Measurements from ENCODE around the gene BCOR. TPM values are rescaled to one million over a fixed set of nuclear protein-coding genes. Genes with fewer than 3 reads are reported as not detected.

Gene BCOR
- total and polyA plus RNA-seq, 2 of the 13 experiments (the other 11 are each of a cell fraction or from before 2014, with no cell fraction given) = 14.3 to 15.2 TPM

DNA sequence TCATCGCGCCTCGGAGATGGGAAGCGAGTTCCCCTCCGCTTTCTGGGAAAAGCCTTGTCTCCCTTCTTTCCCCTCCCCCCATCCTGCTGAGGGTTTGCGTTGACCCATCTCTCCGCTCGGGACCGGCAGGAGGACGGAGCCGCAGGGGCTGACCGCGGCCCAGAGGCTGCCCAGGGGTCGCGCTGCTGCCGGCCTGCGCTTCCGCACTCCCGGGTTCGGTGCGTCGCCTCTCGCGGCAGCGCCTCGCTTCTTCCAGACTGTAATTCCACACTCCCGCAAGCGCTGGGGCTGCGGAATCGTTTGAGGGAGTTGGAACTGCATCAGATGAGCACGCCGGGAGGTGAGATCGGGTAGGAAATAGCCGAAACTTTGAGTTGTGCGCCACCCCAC, 88.3 kb downstream of the BCOR start:
- POLR2A ChIA-PET = no interaction called here
- H4K20me1 ChIP-seq (ENCODE audit: insufficient read depth, low read length) = no peaks in the 10 kb centered on the region
- WGBS (ENCODE audit: low lambda C conversion rate) = 97% methylated on average over 35 of the region's 35 CpGs
- H2AFZ ChIP-seq (ENCODE audit: low read length) = no peak overlapping the region
- H3K27me3 ChIP-seq (ENCODE audit: control insufficient read depth in 1 of 2, insufficient read depth in 2 of 2, low read length in 2 of 2) = no peaks in the 10 kb centered on the region
- ATAC-seq = no peak
- in situ Hi-C loops (cut with HindIII; ENCODE audit: extremely low pct_ligation_motif_present, low pct_unique_long_range_greater_than_20kb) (no loop called here), intact Hi-C loops (cut with micrococcal nuclease; ENCODE audit: unreplicated experiment) (no loop called here)
- CTCF ChIA-PET (ENCODE audit: low intra/inter-chr PET ratio, low total read pairs) = no interaction called here
- no peaks in the 10 kb centered on the region for H3K79me2 ChIP-seq (ENCODE audit: insufficient read depth, low read length)
- no peaks in the 10 kb centered on the region for H3K9me3 ChIP-seq (ENCODE audit: low read length)
- H3K4me2 ChIP-seq (ENCODE audit: low read depth, low read length) = no peak overlapping the region
- H3K4me1 ChIP-seq (ENCODE audit: insufficient read depth, low read length) = peaks cover 23% of the 10 kb centered on the region
- H3K9ac ChIP-seq (ENCODE audit: insufficient read depth, low read depth, low read length) = no peak overlapping the region
- no peak overlapping the region for H3K4me3 ChIP-seq (replicated peaks in 1 of 3; ENCODE audit: insufficient read depth in 1 of 3, low read depth in 2 of 3, low read length in 3 of 3)
- no TSS peak for BruUV-seq (replicated peaks)
- no peak for FAIRE-seq
- no peak for DNase-seq (ENCODE audit: low spot score)
- H3K36me3 ChIP-seq (replicated peaks in 1 of 2; ENCODE audit: control insufficient read depth in 1 of 2, insufficient read depth in 2 of 2, low read length in 2 of 2) = no peaks in the 10 kb centered on the region
- TF ChIP-seq SP140L (CRISPR knock-in tag; IDR thresholded peaks at IDR 0.05; ENCODE audit: borderline replicate concordance) (no peak), ZNF121 (CRISPR knock-in tag; IDR thresholded peaks at IDR 0.05) (no peak), ZBTB38 (CRISPR knock-in tag; IDR thresholded peaks at IDR 0.05) (0 out of 2 replicates have a peak, but pooled peaks have one; percentile 18), ZNF350 (CRISPR knock-in tag; IDR thresholded peaks at IDR 0.05; ENCODE audit: borderline replicate concordance, low read depth) (no peak), ZNF605 (CRISPR knock-in tag; IDR thresholded peaks at IDR 0.05) (no peak), ZNF12 (CRISPR knock-in tag; IDR thresholded peaks at IDR 0.05) (no peak)
- no peak overlapping the region for H3K27ac ChIP-seq (ENCODE audit: extremely low read length, insufficient read depth, low read length)

DNA sequence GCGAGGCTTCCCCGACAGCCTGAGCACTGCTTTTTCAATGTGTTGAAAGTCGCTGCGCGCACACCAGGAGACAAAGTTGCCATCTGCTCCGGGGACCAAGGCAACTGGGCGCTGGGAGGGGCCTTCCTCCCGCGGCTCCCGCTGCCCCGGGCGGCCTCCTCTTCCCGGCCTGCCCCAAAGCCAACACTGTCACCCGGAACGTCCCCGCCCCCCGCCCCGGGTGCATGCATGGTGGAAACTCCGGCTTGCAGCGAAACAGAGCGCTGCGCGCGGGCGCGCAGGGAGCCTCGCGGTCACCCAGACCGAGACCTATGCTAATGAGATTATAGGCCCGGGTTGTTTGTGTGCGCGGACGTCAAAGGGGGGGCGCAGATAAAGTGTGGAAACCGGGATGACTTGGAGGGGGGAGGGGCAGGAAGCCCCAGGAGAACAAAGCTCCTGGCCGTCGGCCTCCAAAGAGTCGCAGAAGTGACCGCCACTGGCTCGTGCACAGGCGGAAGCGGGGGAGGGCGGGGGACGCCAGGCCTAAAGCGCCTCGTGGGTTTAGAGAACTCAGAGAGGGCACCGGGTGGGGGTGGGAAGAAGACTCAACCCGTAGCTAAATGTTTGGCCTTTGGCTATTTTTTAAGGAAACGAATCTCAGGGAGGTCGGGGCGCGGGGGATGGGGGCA, 88.8 kb downstream of the BCOR start:
- no peak overlapping the region for H3K9ac ChIP-seq (ENCODE audit: insufficient read depth, low read depth, low read length)
- H3K4me2 ChIP-seq (ENCODE audit: low read depth, low read length) = no peak overlapping the region
- FAIRE-seq (no peak), ATAC-seq (no peak), DNase-seq (ENCODE audit: low spot score) (no peak)
- ChIA-PET POLR2A (no interaction called here), CTCF (ENCODE audit: low intra/inter-chr PET ratio, low total read pairs) (no interaction called here)
- peaks cover 29% of the 10 kb centered on the region for H3K4me1 ChIP-seq (ENCODE audit: insufficient read depth, low read length)
- no peak overlapping the region for H2AFZ ChIP-seq (ENCODE audit: low read length)
- H3K4me3 ChIP-seq (replicated peaks in 1 of 3; ENCODE audit: insufficient read depth in 1 of 3, low read depth in 2 of 3, low read length in 3 of 3) = no peak overlapping the region
- in situ Hi-C loops (cut with HindIII; ENCODE audit: extremely low pct_ligation_motif_present, low pct_unique_long_range_greater_than_20kb) (no loop called here), intact Hi-C loops (cut with micrococcal nuclease; ENCODE audit: unreplicated experiment) (no loop called here)
- H3K79me2 ChIP-seq (ENCODE audit: insufficient read depth, low read length) = no peaks in the 10 kb centered on the region
- no peaks in the 10 kb centered on the region for H3K9me3 ChIP-seq (ENCODE audit: low read length)
- no TSS peak for BruUV-seq (replicated peaks)
- no peak overlapping the region for H3K27ac ChIP-seq (ENCODE audit: extremely low read length, insufficient read depth, low read length)
- 93% methylated on average over 24 of the region's 52 CpGs for WGBS (ENCODE audit: low lambda C conversion rate)
- no peaks in the 10 kb centered on the region for H3K27me3 ChIP-seq (ENCODE audit: control insufficient read depth in 1 of 2, insufficient read depth in 2 of 2, low read length in 2 of 2)
- no peaks in the 10 kb centered on the region for H3K36me3 ChIP-seq (replicated peaks in 1 of 2; ENCODE audit: control insufficient read depth in 1 of 2, insufficient read depth in 2 of 2, low read length in 2 of 2)
- no peaks in the 10 kb centered on the region for H4K20me1 ChIP-seq (ENCODE audit: insufficient read depth, low read length)
- TF ChIP-seq ZNF326 (CRISPR knock-in tag; IDR thresholded peaks at IDR 0.05; ENCODE audit: borderline replicate concordance) (no peak), FOSL1 (CRISPR knock-in tag; IDR thresholded peaks at IDR 0.05; ENCODE audit: borderline replicate concordance) (no peak), ZNF317 (CRISPR knock-in tag; IDR thresholded peaks at IDR 0.05) (no peak), ZNF124 (CRISPR knock-in tag; IDR thresholded peaks at IDR 0.05) (no peak), CC2D1A (CRISPR knock-in tag; IDR thresholded peaks at IDR 0.05) (no peak), BRD4 (CRISPR knock-in tag; IDR thresholded peaks at IDR 0.05) (no peak), NCOA5 (CRISPR knock-in tag; IDR thresholded peaks at IDR 0.05) (no peak), ADNP (CRISPR knock-in tag; IDR thresholded peaks at IDR 0.05) (no peak), ZNF816 (CRISPR knock-in tag; IDR thresholded peaks at IDR 0.05; ENCODE audit: borderline replicate concordance) (no peak), FOXC1 (CRISPR knock-in tag; IDR thresholded peaks at IDR 0.05; ENCODE audit: borderline replicate concordance) (no peak), ZFY (CRISPR knock-in tag; IDR thresholded peaks at IDR 0.05) (no peak), NFIC (IDR thresholded peaks at IDR 0.05; ENCODE audit: low read length) (no peak), ZNF546 (CRISPR knock-in tag; conservative IDR thresholded peaks at IDR 0.05) (no peak), HDAC1 (CRISPR knock-in tag; IDR thresholded peaks at IDR 0.05) (no peak), AHR (CRISPR knock-in tag; IDR thresholded peaks at IDR 0.05) (no peak)
- TF ChIP-seq, protein P1, sequence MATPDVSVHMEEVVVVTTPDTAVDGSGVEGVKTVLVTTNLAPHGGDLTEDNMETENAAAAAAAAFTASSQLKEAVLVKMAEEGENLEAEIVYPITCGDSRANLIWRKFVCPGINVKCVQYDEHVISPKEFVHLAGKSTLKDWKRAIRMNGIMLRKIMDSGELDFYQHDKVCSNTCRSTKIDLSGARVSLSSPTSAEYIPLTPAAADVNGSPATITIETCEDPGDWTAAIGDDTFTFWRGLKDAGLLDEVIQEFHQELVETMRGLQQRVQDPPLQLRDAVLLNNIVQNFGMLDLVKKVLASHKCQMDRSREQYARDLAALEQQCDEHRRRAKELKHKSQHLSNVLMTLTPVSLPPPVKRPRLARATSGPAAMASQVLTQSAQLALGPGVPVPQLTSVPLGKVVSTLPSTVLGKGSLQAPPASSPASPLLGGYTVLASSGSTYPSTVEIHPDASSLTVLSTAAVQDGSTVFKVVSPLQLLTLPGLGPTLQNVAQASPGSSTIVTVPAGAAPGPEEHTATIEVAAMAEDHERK (CRISPR knock-in tag; IDR thresholded peaks at IDR 0.05; ENCODE audit: low read depth) = no peak
